T-helper 1 cell treated with Interleukin-12 subunit alpha and Interleukin-12 subunit beta and Interleukin-4 antibody, amounts not matched to agents 30 μg/mL and 1 μg/mL, for 36 hours (primary cell): ENCODE results near the gene HMBS.
"Not testable (repeated sequence)": the region's sequence is repeated elsewhere in the genome, so short reads cannot be mapped to it uniquely, and the experiment has no call there.

Source experiments
- H3K27ac Mint-ChIP-seq: one replicate; pipeline ENCODE4 v1.8.0; 2021; ENCODE audit warnings: mild to moderate bottlenecking, mixed read lengths
- H3K27me3 Mint-ChIP-seq: one replicate; pipeline ENCODE4 v1.8.0; 2021; ENCODE audit warnings: low read depth, mixed read lengths
- H3K36me3 Mint-ChIP-seq: one replicate; pipeline ENCODE4 v1.8.0; 2021; ENCODE audit warnings: low read depth, mixed read lengths
- H3K4me1 Mint-ChIP-seq: one replicate; pipeline ENCODE4 v1.8.0; 2021; ENCODE audit warnings: low read depth, mixed read lengths
- H3K4me3 Mint-ChIP-seq: one replicate; pipeline ENCODE4 v1.8.0; 2021; ENCODE audit warnings: mild to moderate bottlenecking, moderate library complexity, mixed read lengths
- H3K9me3 Mint-ChIP-seq: one replicate; pipeline ENCODE4 v1.8.0; 2021; ENCODE audit warnings: mixed read lengths

Gene HMBS

DNA sequence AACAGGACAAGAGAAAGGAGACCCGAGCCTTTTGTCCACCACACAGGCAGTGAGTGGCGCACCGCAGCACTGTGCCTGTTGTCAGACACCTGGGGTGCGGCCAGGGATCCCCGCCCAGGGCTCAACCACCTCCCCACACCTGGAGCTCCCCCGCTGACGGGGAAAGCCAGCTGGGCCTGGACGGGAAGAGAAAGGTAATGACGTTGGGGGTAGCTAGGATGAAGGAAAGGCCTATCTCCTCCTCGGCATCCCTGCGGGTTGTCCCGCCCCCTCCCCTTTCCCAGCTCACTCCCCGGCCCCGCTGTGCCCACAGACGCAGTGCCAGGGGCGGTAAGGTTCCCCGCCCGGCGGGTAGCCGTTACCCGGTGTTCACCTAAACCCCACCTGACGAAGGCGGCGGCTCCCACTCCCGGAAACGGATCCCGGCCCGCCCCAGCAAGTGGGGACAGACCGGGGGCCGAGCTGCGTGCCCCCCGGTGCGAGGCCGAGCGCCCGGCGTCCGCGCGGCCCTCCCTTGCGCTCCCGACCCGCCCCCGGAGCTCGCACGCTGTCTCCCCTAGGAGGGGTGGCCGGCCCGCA, 28.2 kb upstream of the HMBS start:
- peaks cover 35% of the 10 kb centered on the region for H3K36me3 Mint-ChIP-seq
- peak overlapping the region; percentile 99 for H3K4me3 Mint-ChIP-seq
- peaks cover 32% of the 10 kb centered on the region for H3K4me1 Mint-ChIP-seq
- no peaks in the 10 kb centered on the region for H3K27me3 Mint-ChIP-seq
- peak overlapping the region; percentile 99 for H3K27ac Mint-ChIP-seq
- H3K9me3 Mint-ChIP-seq, result no peaks in the 10 kb centered on the region

DNA sequence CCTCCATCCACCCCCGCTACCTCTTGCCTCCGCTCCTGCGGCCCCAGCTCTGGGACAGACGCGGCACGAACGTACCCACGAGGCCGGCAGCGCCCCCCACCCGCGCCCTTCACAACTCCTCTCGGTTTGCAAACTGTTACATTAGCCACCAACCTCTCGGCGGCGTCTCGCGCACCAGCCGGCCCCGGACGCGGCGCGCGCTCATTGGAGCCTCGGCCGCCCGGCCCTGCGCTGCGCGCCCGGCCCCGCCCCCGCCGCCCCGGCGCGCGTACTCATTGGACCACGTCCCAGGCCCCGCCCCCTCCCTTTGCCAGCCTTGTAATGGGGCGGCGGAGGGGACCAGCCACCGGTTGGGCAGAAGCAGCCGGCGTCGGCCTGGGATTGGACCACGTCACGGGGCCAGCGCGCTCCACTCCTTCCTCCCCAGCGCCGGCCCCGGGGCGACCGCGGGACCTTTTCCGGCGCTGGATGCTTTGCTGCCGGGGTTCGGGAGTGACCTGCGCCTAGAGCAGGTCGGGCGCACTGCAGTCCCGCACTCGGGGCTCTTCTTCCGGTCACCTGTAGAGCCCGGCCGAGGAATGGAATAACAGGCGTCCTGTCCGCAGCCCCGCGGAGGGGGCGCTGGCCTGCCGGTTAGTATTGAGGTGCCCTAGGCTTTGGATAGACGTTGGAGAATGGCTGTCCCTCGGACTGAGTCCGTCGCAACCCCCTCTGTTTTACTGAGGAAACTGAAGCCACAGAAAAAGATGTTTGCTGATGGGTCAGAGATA, 27.5 kb upstream of the HMBS start, which contains the start of gene HYOU1:
TSS of gene HYOU1 (minus strand) at position 206 of the 770 bp plus-strand sequence. CDS start 1,045 bp downstream, outside the sequence.
- H3K27me3 Mint-ChIP-seq, result no peaks in the 10 kb centered on the region
- peak within 1 kb of the TSS; percentile 99 for H3K4me3 Mint-ChIP-seq
- H3K36me3 Mint-ChIP-seq, result peaks cover 31% of the 10 kb centered on the region
- H3K4me1 Mint-ChIP-seq, result peaks cover 29% of the 10 kb centered on the region
- H3K27ac Mint-ChIP-seq, result peak within 1 kb of the TSS; percentile 99
- H3K9me3 Mint-ChIP-seq, result no peaks in the 10 kb centered on the region

DNA sequence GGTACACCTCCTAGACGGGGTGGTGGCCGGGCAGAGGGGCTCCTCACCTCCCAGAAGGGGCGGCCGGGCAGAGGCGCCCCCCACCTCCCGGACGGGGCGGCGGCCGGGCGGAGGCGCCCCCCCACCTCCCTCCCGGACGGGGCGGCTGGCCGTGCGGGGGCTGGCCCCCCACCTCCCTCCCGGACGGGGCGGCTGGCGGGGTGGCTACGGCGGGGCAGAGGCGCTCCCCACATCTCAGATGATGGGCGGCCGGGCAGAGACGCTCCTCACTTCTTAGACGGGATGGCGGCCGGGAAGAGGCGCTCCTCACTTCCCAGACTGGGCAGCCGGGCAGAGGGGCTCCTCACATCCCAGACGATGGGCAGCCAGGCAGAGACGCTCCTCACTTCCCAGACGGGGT, 25.6 kb upstream of the HMBS start:
- H3K9me3 Mint-ChIP-seq, H3K27ac Mint-ChIP-seq, H3K27me3 Mint-ChIP-seq, H3K4me3 Mint-ChIP-seq: not testable (repeated sequence)
- peaks cover 17% of the 10 kb centered on the region for H3K36me3 Mint-ChIP-seq
- H3K4me1 Mint-ChIP-seq, result peaks cover 23% of the 10 kb centered on the region

DNA sequence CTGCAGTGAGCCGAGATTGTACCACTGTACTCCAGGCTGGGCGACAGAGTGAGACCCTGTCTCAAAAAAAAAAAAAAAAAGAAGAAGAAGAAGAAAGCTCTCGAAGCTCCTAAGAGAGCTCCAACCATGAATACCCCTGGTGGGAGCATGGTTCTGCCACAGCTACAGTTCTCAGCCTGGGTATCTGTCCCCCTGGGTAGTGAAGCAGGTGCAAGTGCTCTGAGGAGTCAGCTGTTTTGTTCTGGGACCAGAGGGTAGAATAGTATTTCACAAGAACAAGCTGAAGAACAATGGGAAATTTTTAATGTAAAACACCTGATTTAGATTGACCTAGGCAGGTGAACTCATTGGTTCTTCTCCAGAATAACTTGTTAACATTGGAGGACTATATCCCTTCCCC, 23.4 kb upstream of the HMBS start:
- H3K36me3 Mint-ChIP-seq, result peaks cover 5% of the 10 kb centered on the region
- H3K27me3 Mint-ChIP-seq, result no peaks in the 10 kb centered on the region
- H3K4me3 Mint-ChIP-seq, result no peak overlapping the region
- H3K4me1 Mint-ChIP-seq, result peaks cover 20% of the 10 kb centered on the region
- no peaks in the 10 kb centered on the region for H3K9me3 Mint-ChIP-seq
- no peak overlapping the region for H3K27ac Mint-ChIP-seq

DNA sequence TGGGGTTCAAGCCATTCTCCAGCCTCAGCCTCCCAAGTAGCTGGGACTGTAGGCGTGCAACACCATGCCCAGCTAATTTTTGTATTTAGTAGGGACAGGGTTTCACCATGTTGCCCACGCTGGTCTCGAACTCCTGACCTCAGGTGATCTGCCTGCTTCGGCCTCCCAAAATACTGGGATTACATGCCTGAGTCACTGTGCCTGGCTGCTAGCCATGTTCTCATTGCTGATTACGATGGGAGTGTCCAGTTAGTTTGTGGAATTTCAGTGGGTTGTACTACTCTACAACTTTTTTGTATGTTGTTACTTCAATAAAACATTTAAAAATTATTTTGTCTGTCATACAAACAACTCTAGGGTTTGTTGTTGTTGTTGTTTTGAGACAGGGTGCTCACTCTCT, 21.9 kb upstream of the HMBS start:
- Mint-ChIP-seq H3K27me3 (no peaks in the 10 kb centered on the region), H3K27ac (no peak overlapping the region), H3K9me3 (no peaks in the 10 kb centered on the region), H3K36me3 (peaks cover 3% of the 10 kb centered on the region), H3K4me3 (no peak overlapping the region), H3K4me1 (peaks cover 26% of the 10 kb centered on the region)

DNA sequence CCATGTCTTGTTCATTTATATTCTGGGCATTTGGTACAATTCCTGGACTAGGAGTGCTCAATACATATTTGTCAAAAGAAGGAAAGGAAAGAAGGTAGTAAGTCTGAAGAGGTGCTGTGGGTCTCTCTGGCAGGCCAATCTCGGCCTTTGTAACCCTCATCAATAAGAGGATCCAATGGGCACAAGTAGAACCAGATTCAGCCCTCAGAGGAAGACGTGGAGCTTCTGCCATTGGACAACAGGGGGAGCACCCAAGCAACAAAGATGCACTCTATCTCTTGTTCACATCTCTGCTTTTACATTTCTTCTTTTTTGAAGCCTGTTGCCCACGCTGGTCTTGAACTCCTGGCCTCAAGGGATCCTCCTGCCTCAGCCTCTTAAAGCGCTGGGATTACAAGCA, 19.3 kb upstream of the HMBS start:
- Mint-ChIP-seq H3K27ac (peak overlapping the region; percentile 55), H3K36me3 (peaks cover 8% of the 10 kb centered on the region), H3K27me3 (no peaks in the 10 kb centered on the region), H3K4me3 (peak overlapping the region; percentile 37), H3K9me3 (no peaks in the 10 kb centered on the region), H3K4me1 (peaks cover 30% of the 10 kb centered on the region)

DNA sequence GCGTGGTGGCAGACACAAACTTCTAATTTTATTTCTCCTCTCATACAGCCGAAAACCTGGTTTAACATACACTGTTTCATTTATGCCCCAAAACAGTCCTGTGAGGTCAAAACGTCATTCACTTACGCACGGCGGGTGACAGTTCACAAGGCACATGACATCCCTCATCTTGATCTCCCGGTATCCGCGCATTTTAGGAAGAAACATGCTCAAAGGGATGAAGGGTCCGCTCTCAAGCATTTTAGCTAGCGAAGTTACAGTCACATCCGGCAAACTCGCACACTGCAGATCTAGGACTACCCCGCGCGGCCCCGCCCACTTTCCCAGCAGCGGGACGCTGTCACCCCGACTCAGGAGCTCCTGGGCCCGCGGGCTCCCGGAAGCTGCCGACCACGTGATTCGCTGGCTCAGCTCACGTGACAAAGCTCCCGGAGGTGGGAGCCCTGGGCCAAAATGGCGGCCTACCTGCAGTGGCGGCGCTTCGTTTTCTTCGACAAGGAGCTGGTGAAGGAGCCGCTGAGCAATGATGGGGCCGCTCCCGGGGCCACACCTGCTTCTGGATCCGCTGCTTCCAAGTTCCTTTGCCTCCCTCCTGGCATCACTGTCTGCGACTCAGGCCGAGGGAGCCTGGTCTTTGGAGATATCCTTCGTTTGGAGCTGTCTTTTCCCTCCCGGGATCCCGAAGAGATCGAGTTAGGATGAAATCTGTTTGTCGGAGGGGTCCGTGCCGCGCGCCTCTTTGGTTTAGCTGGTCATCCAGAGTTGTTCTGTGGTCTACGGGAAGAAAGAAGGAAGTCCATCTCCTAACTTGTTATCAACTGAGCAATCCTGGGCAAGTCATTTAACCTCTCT, 17.1 kb upstream of the HMBS start, which contains the start of gene VPS11:
TSS of gene VPS11 (plus strand) at position 448 of the 852 bp plus-strand sequence. CDS start at position 454, 6 bp downstream.
- peak within 1 kb of the TSS; percentile 96 for H3K27ac Mint-ChIP-seq
- H3K27me3 Mint-ChIP-seq, result no peaks in the 10 kb centered on the region
- H3K4me3 Mint-ChIP-seq, result peak within 1 kb of the TSS; percentile 90
- H3K9me3 Mint-ChIP-seq, result no peaks in the 10 kb centered on the region
- peaks cover 10% of the 10 kb centered on the region for H3K36me3 Mint-ChIP-seq
- H3K4me1 Mint-ChIP-seq, result peaks cover 30% of the 10 kb centered on the region

DNA sequence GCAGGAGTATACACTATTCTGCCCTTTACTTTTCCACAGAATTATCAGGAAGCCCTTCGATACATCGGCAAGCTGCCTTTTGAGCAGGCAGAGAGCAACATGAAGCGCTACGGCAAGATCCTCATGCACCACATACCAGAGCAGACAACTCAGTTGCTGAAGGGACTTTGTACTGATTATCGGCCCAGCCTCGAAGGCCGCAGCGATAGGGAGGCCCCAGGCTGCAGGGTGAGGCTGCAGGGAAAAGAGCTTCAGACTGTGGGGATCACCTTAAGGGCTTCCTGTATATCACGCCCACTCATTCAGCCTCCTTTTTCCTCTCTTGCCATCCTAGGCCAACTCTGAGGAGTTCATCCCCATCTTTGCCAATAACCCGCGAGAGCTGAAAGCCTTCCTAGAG, 6.8 kb upstream of the HMBS start:
- H3K27ac Mint-ChIP-seq, result no peak overlapping the region
- H3K4me1 Mint-ChIP-seq, result no peaks in the 10 kb centered on the region
- H3K4me3 Mint-ChIP-seq, result no peak overlapping the region
- H3K36me3 Mint-ChIP-seq, result peaks cover 49% of the 10 kb centered on the region
- no peaks in the 10 kb centered on the region for H3K9me3 Mint-ChIP-seq
- no peaks in the 10 kb centered on the region for H3K27me3 Mint-ChIP-seq

DNA sequence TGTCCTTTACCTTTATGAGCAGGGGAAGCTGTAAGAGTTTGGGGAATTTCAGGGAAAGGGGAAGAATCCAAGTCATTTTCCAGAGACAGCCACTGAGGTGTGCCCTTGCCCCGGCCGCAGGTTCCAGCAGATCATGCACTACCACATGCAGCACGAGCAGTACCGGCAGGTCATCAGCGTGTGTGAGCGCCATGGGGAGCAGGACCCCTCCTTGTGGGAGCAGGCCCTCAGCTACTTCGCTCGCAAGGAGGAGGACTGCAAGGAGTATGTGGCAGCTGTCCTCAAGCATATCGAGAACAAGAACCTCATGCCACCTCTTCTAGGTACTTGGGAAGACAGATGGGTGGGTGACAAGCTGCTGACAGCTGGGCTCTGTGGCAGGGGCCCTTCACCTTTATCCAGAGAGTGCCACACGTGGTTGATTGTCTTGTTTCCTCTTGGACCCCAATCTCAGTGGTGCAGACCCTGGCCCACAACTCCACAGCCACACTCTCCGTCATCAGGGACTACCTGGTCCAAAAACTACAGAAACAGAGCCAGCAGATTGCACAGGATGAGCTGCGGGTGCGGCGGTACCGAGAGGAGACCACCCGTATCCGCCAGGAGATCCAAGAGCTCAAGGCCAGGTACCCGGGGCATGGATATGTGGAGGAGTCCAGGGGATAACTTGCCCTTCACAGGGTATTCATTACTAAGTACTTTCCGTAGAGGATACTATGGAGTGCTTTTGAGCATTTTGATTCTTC, 5.8 kb upstream of the HMBS start:
- H3K4me1 Mint-ChIP-seq, result no peaks in the 10 kb centered on the region
- no peak overlapping the region for H3K4me3 Mint-ChIP-seq
- H3K27ac Mint-ChIP-seq, result no peak overlapping the region
- no peaks in the 10 kb centered on the region for H3K9me3 Mint-ChIP-seq
- H3K27me3 Mint-ChIP-seq, result no peaks in the 10 kb centered on the region
- peaks cover 43% of the 10 kb centered on the region for H3K36me3 Mint-ChIP-seq

DNA sequence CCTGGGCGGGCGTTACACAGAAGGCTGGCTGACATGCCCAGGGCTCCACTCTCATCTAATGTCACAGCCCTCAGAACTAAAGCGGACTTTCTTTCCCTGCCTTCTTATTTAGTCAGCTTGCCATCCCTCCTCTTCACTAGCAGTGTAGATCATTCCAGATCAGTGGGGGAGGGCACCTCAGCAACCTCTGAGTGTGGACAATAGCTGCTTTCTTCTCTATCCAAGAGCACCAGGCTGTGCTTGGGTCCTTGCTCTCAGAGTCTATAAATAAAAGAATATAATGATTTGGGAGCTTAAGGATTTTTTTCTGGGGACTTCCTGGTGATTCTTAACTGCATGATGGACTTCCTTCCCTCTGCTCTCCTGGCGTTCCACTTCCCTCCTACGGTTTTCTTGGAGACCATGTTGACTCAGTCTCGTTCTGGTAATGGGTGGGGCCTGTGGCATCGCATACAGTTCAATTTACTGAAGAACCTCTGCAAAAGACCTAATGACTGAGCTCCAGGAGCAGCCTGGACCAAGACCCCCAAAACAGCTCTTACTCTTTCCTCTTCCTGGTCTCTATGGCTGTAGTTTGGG, 2.9 kb upstream of the HMBS start:
- Mint-ChIP-seq H3K4me1 (peaks cover 14% of the 10 kb centered on the region), H3K27ac (no peak overlapping the region), H3K9me3 (no peaks in the 10 kb centered on the region), H3K27me3 (no peaks in the 10 kb centered on the region), H3K4me3 (no peak overlapping the region), H3K36me3 (peaks cover 41% of the 10 kb centered on the region)

DNA sequence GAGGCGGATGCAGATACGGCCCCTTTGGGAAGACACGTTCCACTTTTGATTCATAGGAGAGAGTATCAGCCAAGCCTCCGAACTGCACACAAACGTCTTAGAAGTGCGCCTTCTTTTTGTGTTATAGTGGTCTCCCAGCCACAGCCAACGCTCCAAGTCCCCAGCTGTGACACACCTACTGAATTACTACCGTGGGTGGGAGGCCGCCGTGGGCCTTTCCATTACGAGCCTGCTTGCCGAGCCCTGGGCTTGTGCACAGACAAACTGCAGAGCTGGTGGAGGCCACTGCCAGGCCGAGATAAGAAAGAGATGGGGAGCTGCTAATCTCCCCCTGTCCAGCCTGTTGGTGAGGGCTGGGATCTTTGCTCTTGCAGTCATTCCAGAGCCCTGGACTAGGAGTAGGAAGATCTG, 761 bp downstream of the HMBS start:
- peak overlapping the region; percentile 91 for H3K4me3 Mint-ChIP-seq
- H3K27ac Mint-ChIP-seq, result peak overlapping the region; percentile 92
- H3K9me3 Mint-ChIP-seq, result no peaks in the 10 kb centered on the region
- no peaks in the 10 kb centered on the region for H3K27me3 Mint-ChIP-seq
- H3K4me1 Mint-ChIP-seq, result peaks cover 23% of the 10 kb centered on the region
- peaks cover 18% of the 10 kb centered on the region for H3K36me3 Mint-ChIP-seq

DNA sequence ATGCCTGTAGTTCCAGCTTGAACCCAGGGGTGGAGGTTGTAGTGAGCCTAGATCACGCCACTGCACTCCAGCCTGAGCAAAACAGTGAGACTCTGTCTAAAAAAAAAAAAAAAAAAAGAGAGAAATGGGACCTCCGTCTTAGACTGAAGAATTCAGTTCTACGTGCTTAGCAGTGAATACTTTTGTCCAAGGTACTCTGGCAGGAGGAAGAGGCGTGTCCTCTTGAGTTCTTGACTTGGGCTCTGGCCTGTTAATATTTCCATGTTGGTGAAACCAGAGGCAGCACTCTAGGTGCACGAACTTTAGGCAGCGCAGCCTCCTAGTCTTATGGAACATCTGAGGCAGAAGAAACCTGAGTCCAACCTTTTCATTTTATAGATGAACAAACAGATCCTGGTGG, 2.4 kb downstream of the HMBS start:
- Mint-ChIP-seq H3K4me1 (peaks cover 28% of the 10 kb centered on the region), H3K9me3 (no peaks in the 10 kb centered on the region), H3K27ac (no peak overlapping the region), H3K27me3 (no peaks in the 10 kb centered on the region), H3K4me3 (peak overlapping the region; percentile 34), H3K36me3 (peaks cover 8% of the 10 kb centered on the region)

DNA sequence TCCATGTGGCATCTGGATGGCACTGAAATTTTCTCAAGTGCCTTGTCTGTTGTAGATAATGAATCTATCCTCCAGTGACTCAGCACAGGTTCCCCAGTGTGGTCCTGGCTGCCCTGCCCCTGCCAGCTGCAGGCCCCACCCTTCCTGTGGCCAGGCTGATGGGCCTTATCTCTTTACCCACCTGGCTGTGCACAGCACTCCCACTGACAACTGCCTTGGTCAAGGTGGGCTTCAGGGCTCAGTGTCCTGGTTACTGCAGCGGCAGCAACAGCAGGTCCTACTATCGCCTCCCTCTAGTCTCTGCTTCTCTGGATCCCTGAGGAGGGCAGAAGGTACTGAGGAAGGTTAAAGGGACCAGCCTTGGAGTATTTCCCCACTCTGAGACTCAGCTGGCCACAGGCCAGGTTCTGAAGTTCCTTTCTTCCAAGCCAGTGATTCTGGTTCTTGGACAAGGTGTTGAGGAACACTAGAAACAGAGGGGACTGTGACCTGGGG, 3.1 kb downstream of the HMBS start:
- peak overlapping the region; percentile 63 for H3K27ac Mint-ChIP-seq

DNA sequence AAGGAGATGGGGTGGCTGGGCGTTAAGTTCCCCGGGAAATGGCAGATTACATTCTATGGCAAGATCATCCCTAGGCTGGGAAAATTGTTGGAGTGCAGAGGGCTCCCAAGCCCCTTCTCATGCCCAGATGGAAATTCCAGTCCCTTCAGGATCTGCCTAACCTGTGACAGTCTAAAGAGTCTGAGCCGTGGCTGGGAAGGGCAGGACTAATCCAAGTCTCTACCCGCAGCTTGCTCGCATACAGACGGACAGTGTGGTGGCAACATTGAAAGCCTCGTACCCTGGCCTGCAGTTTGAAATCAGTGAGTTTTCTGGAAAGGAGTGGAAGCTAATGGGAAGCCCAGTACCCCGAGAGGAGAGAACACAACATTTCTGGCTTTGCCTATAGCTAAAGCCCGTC, 3.7 kb downstream of the HMBS start:
- H3K9me3 Mint-ChIP-seq, result no peaks in the 10 kb centered on the region
- H3K36me3 Mint-ChIP-seq, result peaks cover 17% of the 10 kb centered on the region
- no peaks in the 10 kb centered on the region for H3K27me3 Mint-ChIP-seq
- no peak overlapping the region for H3K27ac Mint-ChIP-seq
- peaks cover 37% of the 10 kb centered on the region for H3K4me1 Mint-ChIP-seq
- no peak overlapping the region for H3K4me3 Mint-ChIP-seq

More for the DNA sequence above, 3.1 kb downstream of the HMBS start:
- H3K4me3 Mint-ChIP-seq, result no peak overlapping the region
- H3K36me3 Mint-ChIP-seq, result peaks cover 11% of the 10 kb centered on the region
- H3K4me1 Mint-ChIP-seq, result peaks cover 34% of the 10 kb centered on the region
- no peaks in the 10 kb centered on the region for H3K9me3 Mint-ChIP-seq
- H3K27me3 Mint-ChIP-seq, result no peaks in the 10 kb centered on the region
